HUES6 (cell line): ENCODE results near the gene PGLYRP2.

Source experiments
- H3K27ac ChIP-seq: 2 replicates; pipeline ENCODE4 v1.7.0; 2013; ENCODE audit warnings: low read depth, mild to moderate bottlenecking, low read length, inconsistent platforms
- H3K27me3 ChIP-seq: 2 replicates; pipeline ENCODE4 v1.6.1; 2013; ENCODE audit warnings: low read length; ENCODE audit not compliant: control insufficient read depth, insufficient read depth
- H3K36me3 ChIP-seq: 2 replicates; pipeline ENCODE4 v1.6.1; 2013; ENCODE audit warnings: low read length; ENCODE audit not compliant: control insufficient read depth, insufficient read depth
- H3K4me1 ChIP-seq: 2 replicates; pipeline ENCODE4 v1.6.1; 2013; ENCODE audit warnings: low read length; ENCODE audit not compliant: control insufficient read depth, insufficient read depth
- H3K4me3 ChIP-seq: 2 replicates; pipeline ENCODE4 v1.5.1; 2013; ENCODE audit warnings: low read depth, low read length
- H3K9ac ChIP-seq: one replicate; pipeline ENCODE4 v1.6.1; 2013; ENCODE audit warnings: mild to moderate bottlenecking, low read length
- H3K9me3 ChIP-seq: 2 replicates; pipeline ENCODE4 v1.6.1; 2013; ENCODE audit warnings: low read depth, low read length; ENCODE audit not compliant: control insufficient read depth, insufficient read depth

PGLYRP2 gene

GRCh38 chr19:15436826-15437110 lies 42.5 kb downstream of the PGLYRP2 start:
- no peak overlapping the region for H3K4me3 ChIP-seq
- H3K9ac ChIP-seq = no peak overlapping the region

DNA sequence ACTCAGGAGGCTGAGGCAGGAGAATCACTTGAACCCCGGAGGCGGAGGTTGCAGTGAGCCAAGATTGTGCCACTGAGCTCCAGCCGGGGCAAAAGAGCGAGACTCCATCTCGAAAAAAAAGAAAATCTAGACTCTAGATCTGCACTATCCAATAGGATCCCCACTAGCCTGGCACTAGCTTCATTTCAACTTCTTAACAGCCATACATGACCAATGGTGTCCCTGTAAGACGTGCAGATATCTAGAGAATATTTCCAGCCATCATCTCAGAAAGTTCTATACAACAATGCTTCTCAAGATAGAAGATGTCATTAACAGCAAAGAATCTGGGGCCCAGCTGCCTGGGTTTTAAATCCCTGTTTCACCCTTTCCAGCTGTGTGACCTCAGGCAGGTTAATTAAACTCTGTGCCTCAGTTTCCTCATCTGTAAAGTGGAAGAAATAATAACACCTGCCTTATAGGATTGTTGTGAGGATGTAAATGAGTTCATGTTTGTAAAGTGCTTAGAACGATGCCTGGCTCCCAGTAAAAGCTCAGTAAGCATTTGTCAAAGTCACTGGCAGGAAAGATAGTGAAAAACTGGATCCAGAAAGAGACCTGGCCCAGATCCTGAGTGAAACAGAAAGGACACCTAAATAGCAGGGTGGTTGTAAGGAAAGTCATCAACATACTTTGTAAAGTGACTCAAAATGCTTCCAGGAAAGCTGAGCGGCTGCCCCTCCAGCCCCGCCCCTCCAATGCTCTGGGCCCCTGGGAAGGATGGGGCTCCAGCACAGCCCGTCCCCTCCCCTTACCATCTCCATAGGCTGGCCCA lies 43.1 kb downstream of the PGLYRP2 start:
- Histone ChIP-seq H3K27me3 (no peaks in the 10 kb centered on the region), H3K36me3 (no peaks in the 10 kb centered on the region), H3K27ac (no peak overlapping the region), H3K9ac (no peak overlapping the region), H3K4me3 (no peak overlapping the region), H3K9me3 (no peaks in the 10 kb centered on the region), H3K4me1 (peaks cover 11% of the 10 kb centered on the region)

More at GRCh38 chr19:15436826-15437110, 42.5 kb downstream of the PGLYRP2 start:
- H3K36me3 ChIP-seq = no peaks in the 10 kb centered on the region
- H3K4me1 ChIP-seq = peaks cover 6% of the 10 kb centered on the region
- no peaks in the 10 kb centered on the region for H3K9me3 ChIP-seq
- no peaks in the 10 kb centered on the region for H3K27me3 ChIP-seq
- H3K27ac ChIP-seq = no peak overlapping the region

DNA sequence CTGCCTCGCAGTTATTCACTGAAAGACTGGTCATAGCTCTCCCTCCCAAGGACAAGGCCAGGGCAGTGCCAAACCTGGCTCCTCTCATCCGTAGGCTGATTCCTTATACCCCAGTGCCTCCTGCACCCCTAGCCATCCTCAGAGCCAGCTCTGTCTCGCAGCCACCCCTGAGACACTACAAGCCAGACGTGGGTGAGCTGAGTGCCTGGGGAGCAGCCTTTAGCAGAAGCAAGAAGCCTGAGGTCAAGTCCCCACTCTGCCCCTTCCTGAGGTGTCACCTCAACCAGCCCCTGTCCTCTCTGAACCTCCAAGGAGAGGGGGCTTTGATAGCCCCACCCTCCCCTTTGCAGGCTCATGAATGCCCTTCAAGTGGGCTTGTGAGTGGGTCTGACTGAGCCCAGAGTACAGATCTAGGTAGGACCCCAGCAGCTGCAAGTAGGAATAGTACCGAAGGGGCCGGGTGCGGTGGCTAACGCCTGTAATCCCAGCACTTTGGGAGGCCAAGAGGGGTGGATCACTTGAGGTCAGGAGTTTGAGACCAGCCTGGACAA lies 45.7 kb downstream of the PGLYRP2 start:
- peak overlapping the region; percentile 71 for H3K4me3 ChIP-seq
- no peak overlapping the region for H3K9ac ChIP-seq
- no peaks in the 10 kb centered on the region for H3K27me3 ChIP-seq
- H3K27ac ChIP-seq = no peak overlapping the region
- H3K4me1 ChIP-seq = peaks cover 12% of the 10 kb centered on the region
- H3K9me3 ChIP-seq = no peaks in the 10 kb centered on the region
- peaks cover 2% of the 10 kb centered on the region for H3K36me3 ChIP-seq

GRCh38 chr19:15432629-15433518 lies 46.4 kb downstream of the PGLYRP2 start:
- Histone ChIP-seq H3K27me3 (no peaks in the 10 kb centered on the region), H3K27ac (no peak overlapping the region), H3K36me3 (peaks cover 4% of the 10 kb centered on the region), H3K9ac (peak overlapping the region; percentile 8), H3K4me1 (peaks cover 12% of the 10 kb centered on the region), H3K4me3 (peak overlapping the region; percentile 71), H3K9me3 (no peaks in the 10 kb centered on the region)

- Histone ChIP-seq H3K4me1 (peaks cover 12% of the 10 kb centered on the region), H3K36me3 (peaks cover 13% of the 10 kb centered on the region), H3K9ac (peak overlapping the region; percentile 82), H3K9me3 (no peaks in the 10 kb centered on the region), H3K27me3 (no peaks in the 10 kb centered on the region), H3K4me3 (peak overlapping the region; percentile 93), H3K27ac (peak overlapping the region; percentile 21; the same call in 1 of the 2 replicates)
Observed at GRCh38 chr19:15432018-15432494, 47.2 kb downstream of the PGLYRP2 start.

DNA sequence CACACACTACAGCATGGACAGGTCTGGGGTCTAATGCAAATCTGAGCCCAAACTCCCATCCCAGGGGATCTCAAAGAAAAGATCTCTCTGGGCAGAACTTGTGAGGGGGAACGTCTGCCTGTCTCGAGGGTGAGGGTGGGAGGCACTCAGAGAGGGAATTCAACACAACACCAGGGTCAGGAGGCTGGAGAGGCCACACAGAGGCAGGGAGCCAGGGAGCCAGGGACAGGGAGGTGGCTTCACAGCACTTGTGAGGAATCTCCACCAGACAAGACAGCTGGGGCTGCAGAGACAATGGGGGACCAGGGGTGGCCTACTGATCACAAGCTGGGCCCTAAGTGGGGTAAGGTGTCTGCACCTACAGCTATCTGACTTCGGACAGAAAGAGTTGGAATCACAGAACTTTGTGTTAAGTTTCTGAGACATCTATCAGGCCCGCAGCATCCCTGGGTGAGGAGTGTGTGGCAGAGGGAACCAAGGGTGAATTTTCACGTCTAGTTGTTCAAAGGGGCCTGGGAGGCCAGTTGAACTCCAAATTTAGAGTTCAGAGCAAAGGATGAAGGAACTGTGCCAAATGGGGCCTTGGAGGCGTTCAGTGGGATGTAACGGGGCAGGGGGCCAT lies 47.8 kb downstream of the PGLYRP2 start:
- no peaks in the 10 kb centered on the region for H3K27me3 ChIP-seq
- H3K9me3 ChIP-seq = no peaks in the 10 kb centered on the region
- H3K9ac ChIP-seq = peak overlapping the region; percentile 82
- H3K36me3 ChIP-seq = peaks cover 18% of the 10 kb centered on the region
- peak overlapping the region; percentile 21; the same call in 1 of the 2 replicates for H3K27ac ChIP-seq
- H3K4me3 ChIP-seq = peak overlapping the region; percentile 93
- peaks cover 12% of the 10 kb centered on the region for H3K4me1 ChIP-seq

- Histone ChIP-seq H3K9ac (no peak overlapping the region), H3K4me3 (no peak overlapping the region), H3K4me1 (peaks cover 12% of the 10 kb centered on the region; the same call in 1 of the 2 replicates)
Observed at GRCh38 chr19:15430526-15431120, 48.7 kb downstream of the PGLYRP2 start.

DNA sequence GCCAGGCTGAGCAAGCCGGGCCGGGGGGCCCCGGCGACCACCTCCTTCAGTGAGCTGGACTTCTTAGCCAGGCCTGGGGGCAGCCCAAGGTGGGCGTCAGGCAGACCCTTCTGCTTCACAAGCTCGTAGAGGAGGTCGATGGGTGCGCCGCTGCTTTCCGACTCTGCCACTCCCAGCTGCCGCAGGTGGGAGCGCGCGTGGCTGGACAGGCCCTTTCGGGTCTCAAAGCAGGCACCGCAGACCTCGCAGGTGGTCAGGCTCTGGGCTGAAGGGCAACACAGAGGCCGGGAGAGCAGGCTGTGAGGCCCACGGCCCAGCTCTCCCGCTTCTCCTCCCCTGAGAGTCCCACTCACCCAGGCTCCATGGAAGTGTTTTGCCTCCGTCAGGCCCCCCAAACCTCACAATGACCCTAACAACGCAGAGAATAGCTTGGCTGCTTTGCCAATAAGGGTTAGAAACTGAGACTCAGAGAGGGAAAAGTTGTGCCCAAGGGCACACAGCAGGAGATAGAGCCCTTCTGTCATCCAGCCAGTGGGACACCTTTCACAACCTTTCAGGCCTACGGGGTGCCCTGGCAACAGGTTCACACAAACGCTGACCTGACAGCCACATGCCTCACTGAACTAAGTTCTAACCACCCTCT lies 49.4 kb downstream of the PGLYRP2 start:
- peaks cover 12% of the 10 kb centered on the region; the same call in 1 of the 2 replicates for H3K4me1 ChIP-seq
- H3K36me3 ChIP-seq = peaks cover 31% of the 10 kb centered on the region
- no peaks in the 10 kb centered on the region for H3K9me3 ChIP-seq
- H3K4me3 ChIP-seq = no peak overlapping the region
- no peak overlapping the region for H3K27ac ChIP-seq
- H3K9ac ChIP-seq = peak overlapping the region; percentile 15
- H3K27me3 ChIP-seq = no peaks in the 10 kb centered on the region

More at GRCh38 chr19:15430526-15431120, 48.7 kb downstream of the PGLYRP2 start:
- H3K9me3 ChIP-seq = no peaks in the 10 kb centered on the region
- no peaks in the 10 kb centered on the region for H3K27me3 ChIP-seq
- no peak overlapping the region for H3K27ac ChIP-seq
- peaks cover 25% of the 10 kb centered on the region for H3K36me3 ChIP-seq

GRCh38 chr19:15428956-15429824 lies 50.1 kb downstream of the PGLYRP2 start:
- Histone ChIP-seq H3K4me1 (peaks cover 12% of the 10 kb centered on the region; the same call in 1 of the 2 replicates), H3K9me3 (no peaks in the 10 kb centered on the region), H3K4me3 (no peak overlapping the region), H3K36me3 (peaks cover 38% of the 10 kb centered on the region), H3K9ac (no peak overlapping the region), H3K27me3 (no peaks in the 10 kb centered on the region), H3K27ac (no peak overlapping the region)
